ENCODE measurements around the gene DPP10.

DNA sequence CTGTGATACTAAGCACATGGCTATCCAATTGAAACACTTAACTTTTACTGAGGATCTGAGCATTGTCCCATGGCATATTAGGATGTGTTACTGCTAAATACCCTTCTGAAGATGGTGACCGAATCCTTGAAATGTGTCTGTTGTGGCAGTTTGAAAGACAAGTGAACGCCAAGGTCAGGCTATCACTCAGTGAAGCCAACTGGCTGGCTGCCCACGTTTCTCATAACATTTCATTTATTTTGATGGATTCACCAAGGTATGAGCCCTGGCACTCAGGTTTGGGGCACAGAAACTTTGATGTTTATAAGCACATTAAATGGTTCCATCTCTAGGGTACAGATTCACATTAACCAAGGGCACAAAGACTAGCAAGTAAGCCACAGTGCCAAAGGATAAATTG is 850.3 kb downstream of the DPP10 start:
- TF ChIP-seq YY1 (IDR thresholded peaks at IDR 0.05; ENCODE audit: insufficient read depth, insufficient read length) (no peak), ZNF274 (IDR thresholded peaks at IDR 0.05; ENCODE audit: low read depth, low read length) (no peak)

Data from NT2/D1 (cell line).